DMS79 treated with DMSO at 0.1 percent for 48 hours (cell line): Measurements from ENCODE around the gene C14orf119.

Source experiments
- DNase-seq: peaks from one replicate; lab custom pipeline; 2025; lab: John Stamatoyannopoulos, UW

Gene C14orf119

GRCh38 chr14:23060536-23061260, 34.6 kb upstream of the C14orf119 start:
- DNase-seq, result no peak

DNA sequence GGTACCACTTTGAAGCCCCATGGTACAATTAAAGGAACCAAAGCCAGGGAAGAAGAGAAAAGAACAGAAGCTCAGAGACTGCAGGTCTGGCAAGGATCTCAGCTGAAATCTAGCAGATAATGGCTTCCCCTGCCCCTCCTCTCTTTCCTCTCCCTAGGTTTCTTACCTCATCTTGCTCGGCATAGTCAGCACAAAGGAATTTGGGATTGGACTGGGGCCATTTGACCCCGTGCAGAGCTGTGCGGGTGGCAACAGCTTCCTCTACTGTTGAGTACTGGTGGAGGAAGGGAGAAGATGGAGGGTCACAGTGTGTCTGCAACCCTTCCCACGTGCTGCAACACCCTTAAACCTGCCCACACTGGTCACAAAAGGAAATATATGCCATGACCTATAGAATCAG, 33.3 kb upstream of the C14orf119 start:
- DNase-seq, result no peak

- no peak for DNase-seq
These were observed 31.7 kb upstream of the C14orf119 start for GRCh38 chr14:23063601-23064000.

GRCh38 chr14:23066368-23066767, 28.9 kb upstream of the C14orf119 start:
- DNase-seq, result no peak

DNA sequence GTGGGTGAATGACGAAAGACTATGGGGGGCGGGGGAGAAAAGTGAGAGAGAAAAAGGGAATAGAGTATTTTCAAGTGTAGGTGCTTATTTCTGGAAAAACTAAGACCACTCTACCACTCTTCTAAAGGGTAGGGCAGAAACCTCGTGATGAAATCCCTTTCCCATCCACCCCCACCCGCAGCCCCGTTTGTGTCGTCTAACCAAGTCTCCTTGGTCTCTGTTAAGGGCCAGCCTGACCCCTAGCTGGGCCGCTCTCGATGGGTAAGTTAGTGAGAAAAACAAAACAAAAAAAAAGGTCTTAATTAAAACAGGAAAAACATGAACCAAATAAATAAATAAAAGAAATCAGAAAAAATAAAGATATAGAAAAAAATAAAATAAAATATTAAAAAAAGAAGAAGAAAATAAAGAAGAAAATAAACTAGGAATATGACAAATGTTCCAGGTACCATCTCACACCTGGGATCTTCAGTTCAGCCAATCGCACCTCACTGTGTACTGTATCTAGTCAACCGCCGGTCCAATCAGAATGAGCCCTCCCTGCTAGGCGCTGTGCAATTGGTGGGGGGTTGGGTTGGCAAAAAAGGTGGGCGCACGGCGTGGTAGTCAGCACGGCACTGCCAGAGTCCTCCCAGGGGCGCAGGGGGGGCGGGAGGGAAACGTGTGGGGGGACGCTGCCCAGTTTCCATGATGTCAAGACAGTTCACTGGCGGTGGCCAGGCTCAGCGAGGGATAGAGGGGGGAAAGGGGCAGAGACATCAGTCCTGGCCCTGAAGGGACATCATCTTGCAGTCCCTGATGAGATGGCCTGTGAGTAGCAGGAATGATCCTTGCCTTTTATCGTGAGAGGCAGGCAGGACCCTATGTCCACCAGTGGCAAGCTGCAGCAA, 28.2 kb upstream of the C14orf119 start:
- no peak for DNase-seq

DNA sequence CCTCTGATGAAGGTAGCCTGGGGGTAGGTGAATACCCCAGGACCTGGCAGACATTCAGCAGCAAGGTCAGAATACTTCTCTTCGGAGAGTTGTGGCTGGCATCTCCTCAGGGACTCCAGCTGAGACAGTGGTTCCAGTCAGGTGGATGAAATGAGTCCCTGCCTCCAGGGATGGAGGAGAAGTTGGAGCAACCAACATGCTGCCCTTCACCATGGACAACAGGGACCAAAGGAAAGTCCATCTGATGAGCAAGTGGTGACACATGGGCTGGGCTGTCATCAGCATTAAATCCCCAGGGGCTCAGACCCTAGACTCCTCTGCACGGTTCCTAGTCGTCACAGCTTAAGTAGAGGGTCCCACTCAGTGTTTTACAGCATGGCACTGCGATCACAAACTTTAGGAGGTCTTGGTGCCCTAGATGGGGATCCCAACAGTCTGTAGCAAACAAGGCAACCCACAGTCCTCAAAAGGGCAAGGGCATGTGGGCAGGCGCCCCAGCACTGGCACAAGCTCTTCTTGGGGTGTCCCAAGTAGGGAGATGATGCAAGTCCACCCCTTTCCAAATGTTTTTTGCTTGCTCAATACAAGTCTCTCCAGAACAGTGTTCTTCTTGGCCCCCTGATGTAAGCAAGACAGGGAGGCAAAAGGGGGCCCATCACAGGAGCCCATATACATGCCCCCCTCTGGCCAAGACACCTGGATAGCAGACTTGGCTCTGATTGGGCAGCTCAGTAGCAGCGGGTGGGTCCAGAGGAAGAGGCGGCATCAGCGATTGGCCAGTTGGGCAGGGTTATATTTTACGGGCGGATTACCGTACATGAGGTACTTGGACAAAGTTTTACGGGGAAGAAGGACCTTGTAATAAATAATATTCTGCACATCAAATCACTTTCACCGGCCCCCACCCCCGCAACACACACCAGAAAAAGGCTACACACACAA, 27.2 kb upstream of the C14orf119 start:
- DNase-seq, result no peak

- no peak for DNase-seq
These were observed 26.4 kb upstream of the C14orf119 start for GRCh38 chr14:23068789-23069412.

GRCh38 chr14:23069413-23069806, 25.9 kb upstream of the C14orf119 start:
- DNase-seq, result no peak

DNA sequence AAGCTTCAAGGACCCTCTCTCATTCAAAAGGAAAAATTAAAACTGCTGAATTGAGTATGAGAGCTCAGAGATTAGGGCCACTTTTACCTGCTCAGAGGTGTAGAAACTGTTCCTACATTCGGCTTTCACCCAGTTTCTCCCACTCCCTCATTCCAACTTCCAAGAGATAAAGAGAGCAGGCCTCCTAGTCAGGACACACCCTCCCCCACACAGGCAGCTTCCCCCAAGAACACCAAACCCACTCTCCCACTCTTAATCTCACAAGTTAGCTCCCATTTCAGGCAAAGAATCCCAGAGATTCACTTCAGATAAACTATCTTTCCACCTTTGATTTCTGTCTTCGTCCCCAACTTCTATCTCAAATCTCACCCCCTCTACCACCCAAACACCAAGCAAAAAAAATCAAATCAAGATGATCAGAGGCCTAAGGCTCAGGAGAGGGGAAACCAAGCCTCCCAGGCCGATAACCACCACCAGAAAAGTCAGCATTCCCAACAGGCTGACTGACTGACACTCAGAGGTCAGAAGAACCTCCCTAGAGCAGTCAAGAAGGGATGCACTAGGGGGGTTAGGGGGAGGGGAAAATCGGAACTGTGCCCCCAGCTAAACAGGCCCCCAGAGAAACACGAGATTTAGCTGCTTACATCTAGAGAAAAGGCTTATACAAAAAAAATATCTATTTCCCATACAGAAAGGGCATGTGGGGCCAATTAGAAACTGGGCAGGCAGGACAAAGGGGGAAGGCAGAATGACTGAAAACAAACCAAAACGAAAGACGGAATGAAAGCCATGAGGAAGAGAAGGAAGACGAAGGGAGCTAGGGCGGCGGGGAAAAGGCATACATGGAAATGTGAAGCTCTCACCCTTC, 24.8 kb upstream of the C14orf119 start:
- DNase-seq, result no peak

DNA sequence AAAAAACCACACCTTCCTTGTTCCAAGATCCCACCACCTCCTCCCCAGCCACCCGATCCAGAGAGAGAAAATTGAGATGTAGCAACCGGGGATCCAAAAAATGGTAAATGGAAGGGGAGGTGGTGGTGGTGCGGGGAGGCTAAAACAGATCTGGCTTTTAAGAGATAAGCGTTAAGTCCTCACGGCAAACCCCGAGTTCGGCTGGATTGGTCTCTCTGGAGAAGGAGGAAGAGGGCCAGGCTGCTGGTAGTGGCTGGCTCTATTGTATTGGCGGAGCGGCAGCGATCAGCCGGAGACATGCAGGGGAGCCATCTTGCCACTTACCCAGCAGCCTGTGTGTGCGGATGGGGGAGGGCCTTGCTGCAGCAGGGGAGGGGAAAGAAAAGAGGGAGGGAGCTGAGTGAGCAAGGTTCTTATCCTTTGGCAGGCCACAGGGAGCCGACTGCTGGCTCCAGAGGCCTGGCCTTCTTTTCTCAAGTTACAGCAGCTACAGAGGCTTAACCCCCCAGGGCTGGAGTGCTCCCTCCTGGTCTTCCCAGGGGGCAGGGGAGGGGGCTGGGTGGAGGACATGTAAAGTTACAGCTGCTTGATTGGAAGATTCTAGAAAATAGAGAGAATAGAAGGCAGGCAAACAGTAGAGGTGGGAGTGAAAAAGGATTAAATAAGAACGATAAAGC, 23.9 kb upstream of the C14orf119 start:
- no peak for DNase-seq

- DNase-seq, result no peak
These were observed 23.3 kb upstream of the C14orf119 start for GRCh38 chr14:23071921-23072539.

DNA sequence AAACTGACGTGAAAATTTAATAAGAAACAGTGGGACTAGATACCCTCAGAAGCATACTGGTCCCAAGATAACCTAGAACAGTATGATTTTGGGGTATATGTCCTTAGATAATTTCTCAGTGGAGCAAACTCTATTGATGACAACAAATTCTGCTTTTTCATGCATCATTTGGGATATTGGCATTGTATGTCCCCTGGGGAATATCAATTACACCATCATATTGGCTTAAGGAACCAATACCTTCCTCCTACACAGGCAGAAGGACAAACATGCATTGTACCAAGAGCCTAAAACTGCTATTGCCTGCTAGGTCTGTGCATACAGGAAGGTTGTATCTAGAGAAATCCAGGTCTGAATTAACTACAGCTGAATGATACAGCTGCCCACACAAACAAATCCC, 20.4 kb upstream of the C14orf119 start:
- DNase-seq, result no peak

DNA sequence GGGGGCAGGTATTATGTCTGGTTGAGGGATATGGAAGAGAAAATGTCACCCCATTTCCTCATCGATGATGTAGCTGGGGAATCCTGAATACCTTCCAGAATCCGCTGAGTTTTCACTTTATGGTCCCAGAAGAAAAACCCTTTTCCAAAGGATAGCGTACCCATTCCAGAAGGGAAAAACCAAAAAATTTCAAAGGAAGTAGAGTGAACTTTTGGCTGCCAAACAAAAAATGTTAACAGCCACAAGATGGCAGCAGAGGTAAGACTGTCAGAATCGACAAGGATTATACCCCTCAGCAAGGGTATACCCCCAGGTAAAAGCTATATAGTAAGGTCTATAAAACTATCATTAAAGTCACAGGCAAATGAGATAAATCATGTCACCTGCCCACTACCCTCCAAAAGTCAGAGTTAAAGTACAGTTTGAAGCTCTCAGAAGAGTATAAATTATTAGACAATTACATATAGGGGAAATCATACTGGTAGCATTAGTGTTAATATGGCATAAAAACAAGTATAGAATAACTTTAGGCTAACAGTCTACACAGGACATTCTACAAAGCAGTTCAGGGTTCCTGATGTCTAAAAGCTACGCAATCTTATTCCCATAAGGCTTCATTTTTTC, 18.4 kb upstream of the C14orf119 start:
- DNase-seq, result no peak

DNA sequence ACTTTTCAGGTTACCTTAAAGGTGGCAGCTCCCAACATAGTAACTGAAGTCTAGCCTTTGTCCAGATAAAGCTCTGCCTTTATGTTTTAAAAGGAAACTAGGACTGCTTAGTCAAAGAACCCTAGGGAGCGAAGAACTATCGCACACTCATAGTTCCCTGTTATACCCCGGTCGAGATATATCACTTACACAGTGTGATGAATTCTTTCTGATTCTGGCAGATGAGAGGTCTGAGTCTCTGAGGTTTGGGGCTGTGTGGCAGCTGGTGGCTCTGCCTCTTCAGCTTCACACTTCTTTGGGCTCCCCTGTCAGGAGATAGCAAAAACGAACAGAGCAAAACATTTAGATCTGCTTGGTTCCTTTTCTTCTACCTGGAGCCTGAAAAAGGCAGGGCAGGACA, 17.3 kb upstream of the C14orf119 start:
- no peak for DNase-seq

GRCh38 chr14:23078692-23079116, 16.6 kb upstream of the C14orf119 start:
- DNase-seq, result no peak

DNA sequence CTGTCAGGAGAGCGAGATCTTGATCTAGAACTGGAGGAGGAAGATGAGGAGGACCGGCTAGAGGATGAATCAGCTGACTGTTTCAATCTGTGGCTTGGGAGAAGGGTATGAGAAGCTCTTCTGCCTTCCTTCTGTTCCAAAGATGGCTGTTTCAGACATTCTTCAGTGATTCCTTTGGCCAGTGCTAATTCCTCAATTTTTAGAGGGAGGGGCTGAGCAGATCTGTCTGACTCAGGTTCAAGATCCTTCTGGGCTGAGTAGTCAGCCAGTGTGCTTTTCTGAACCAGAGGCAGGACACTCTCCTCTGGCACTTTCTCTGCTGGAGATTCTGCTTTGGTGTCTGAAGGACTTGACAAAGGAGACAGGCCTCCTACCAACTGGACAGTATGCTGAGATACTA, 15.6 kb upstream of the C14orf119 start:
- no peak for DNase-seq

GRCh38 chr14:23080474-23080873, 14.8 kb upstream of the C14orf119 start:
- no peak for DNase-seq

DNA sequence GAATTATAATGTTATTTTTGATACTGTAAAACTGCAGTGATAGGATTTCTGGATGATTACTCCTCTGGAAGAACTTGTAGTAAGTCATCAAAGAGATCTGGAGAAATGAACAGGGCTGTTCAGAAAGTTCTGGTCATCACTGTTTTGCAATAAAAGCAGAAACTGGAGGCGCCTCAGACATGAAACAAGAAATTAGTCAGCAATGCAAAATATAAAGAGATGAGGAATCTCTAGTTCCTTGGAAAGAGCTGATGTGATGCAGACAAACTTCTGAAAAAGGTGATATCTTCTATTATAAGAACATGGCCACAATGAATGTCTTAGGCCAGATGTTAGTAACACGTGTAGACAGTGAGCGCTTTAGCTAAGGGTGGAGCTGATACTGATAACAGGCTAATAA, 9.8 kb upstream of the C14orf119 start:
- DNase-seq, result no peak

DNA sequence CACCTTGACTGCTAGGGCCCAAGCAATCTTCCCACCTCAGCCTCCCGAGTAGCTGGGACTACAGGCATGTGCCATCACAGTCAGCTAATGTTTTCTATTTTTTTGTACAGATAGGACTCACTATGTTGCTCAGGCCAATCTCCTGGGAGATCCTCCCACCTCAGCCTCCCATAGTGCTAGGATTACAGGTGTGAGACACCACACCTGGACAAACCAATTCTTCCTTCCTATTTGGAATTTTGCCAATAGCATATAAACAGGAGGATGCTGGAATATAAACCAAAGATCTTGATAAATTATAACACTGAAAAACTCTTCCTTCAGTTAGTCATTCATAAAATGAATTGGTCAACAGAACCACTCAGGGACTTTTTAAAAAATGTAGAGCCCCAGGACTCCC, 8.7 kb upstream of the C14orf119 start:
- DNase-seq, result no peak
